ENCODE measurements around the gene PACSIN2. TPM values are rescaled to one million over a fixed set of nuclear protein-coding genes. Genes with fewer than 3 reads are reported as not detected.

The PACSIN2 gene
- total and polyA plus RNA-seq, 2 experiments from 2014 or later = 23.5 to 57.3 TPM

DNA sequence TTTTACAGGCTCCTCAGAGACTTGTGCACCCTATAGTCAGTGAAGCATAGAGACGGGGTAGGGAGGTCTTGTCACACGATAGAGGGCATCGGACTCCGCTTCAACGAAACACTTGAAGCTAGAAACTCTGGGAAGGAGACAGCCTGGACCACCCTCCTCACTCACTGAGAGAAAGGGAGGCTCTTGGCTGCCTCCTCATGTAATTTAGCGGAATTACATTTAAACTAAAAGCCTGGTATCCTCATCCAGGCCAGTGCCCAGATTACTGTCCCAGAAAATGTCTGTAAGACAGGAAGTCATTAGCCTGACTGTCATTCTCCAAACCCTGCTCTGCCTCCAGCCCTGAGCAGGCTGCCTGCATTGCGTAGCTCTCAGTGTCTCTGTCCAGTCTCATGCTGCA lies 38.2 kb upstream of the PACSIN2 start:
- H3F3A ChIP-seq (replicated peaks; ENCODE audit: low read depth) = no peaks in the 10 kb centered on the region
- no peak overlapping the region for H3K27ac ChIP-seq (ENCODE audit: low read depth)
- H3K79me2 ChIP-seq (replicated peaks; ENCODE audit: insufficient read depth) = no peaks in the 10 kb centered on the region
- H4K20me1 ChIP-seq (replicated peaks; ENCODE audit: insufficient read depth) = 0 out of 2 replicates have a peak, but pooled peaks cover 3% of the 10 kb centered on the region
- H2AFZ ChIP-seq = no peak overlapping the region
- no peak overlapping the region for H3K4me2 ChIP-seq
- Mint-ChIP-seq H3K4me1 (no peaks in the 10 kb centered on the region), H3K4me3 (no peak overlapping the region), H3K36me3 (ENCODE audit: low read depth) (no peaks in the 10 kb centered on the region), H3K27me3 (ENCODE audit: insufficient read depth, low read depth, poor library complexity) (no peaks in the 10 kb centered on the region), H3K27ac (no peak overlapping the region), H3K9me3 (no peaks in the 10 kb centered on the region)
- DNase-seq (ENCODE audit: low spot score) (peak; percentile 76), ATAC-seq (peak; percentile 64)
- TF ChIP-seq EZH2phosphoT487 (IDR thresholded peaks at IDR 0.05; ENCODE audit: unreplicated experiment) = no peak
- TF ChIP-seq, protein P1, sequence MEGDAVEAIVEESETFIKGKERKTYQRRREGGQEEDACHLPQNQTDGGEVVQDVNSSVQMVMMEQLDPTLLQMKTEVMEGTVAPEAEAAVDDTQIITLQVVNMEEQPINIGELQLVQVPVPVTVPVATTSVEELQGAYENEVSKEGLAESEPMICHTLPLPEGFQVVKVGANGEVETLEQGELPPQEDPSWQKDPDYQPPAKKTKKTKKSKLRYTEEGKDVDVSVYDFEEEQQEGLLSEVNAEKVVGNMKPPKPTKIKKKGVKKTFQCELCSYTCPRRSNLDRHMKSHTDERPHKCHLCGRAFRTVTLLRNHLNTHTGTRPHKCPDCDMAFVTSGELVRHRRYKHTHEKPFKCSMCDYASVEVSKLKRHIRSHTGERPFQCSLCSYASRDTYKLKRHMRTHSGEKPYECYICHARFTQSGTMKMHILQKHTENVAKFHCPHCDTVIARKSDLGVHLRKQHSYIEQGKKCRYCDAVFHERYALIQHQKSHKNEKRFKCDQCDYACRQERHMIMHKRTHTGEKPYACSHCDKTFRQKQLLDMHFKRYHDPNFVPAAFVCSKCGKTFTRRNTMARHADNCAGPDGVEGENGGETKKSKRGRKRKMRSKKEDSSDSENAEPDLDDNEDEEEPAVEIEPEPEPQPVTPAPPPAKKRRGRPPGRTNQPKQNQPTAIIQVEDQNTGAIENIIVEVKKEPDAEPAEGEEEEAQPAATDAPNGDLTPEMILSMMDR (conservative IDR thresholded peaks at IDR 0.05; ENCODE audit: low read depth in 2 of 2) = peak; percentile 61 to 66
- TF ChIP-seq, protein P2, sequence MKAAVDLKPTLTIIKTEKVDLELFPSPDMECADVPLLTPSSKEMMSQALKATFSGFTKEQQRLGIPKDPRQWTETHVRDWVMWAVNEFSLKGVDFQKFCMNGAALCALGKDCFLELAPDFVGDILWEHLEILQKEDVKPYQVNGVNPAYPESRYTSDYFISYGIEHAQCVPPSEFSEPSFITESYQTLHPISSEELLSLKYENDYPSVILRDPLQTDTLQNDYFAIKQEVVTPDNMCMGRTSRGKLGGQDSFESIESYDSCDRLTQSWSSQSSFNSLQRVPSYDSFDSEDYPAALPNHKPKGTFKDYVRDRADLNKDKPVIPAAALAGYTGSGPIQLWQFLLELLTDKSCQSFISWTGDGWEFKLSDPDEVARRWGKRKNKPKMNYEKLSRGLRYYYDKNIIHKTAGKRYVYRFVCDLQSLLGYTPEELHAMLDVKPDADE (IDR thresholded peaks at IDR 0.05) = no peak
- H3K36me3 ChIP-seq (ENCODE audit: insufficient read depth) = no peaks in the 10 kb centered on the region
- 0 out of 2 replicates have a peak, but pooled peaks cover 3% of the 10 kb centered on the region for H3K4me1 ChIP-seq (ENCODE audit: insufficient read depth)
- no peaks in the 10 kb centered on the region for H3K9me2 ChIP-seq (ENCODE audit: insufficient read depth)
- H3K4me3 ChIP-seq = no peak overlapping the region
- no peaks in the 10 kb centered on the region for H3K27me3 ChIP-seq (ENCODE audit: insufficient read depth)

DNA sequence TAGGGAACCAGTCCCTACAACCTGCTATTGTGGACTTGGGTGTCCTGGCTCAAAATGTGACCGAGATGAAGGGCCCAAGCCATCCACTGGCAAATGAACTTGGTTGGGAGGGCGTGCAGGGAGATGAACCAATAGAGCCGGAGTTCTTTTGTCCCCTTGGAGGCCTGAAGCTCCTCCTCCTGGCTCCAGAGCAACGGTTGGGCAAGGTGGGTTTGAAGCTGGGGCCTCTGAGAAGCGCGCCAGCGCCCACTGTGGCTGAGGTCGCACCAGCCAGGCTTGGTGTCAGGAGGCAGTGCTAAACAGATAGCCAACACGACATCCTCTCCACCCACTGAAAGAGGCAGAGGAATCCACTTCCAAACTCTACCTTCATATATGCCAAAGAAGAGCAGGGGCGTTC lies 36.0 kb upstream of the PACSIN2 start:
- Histone ChIP-seq H3F3A (replicated peaks; ENCODE audit: low read depth) (no peaks in the 10 kb centered on the region), H3K4me1 (ENCODE audit: insufficient read depth) (0 out of 2 replicates have a peak, but pooled peaks cover 3% of the 10 kb centered on the region), H2AFZ (peak overlapping the region; percentile 90; the same call in 1 of the 2 replicates), H3K4me2 (no peak overlapping the region), H3K4me3 (no peak overlapping the region), H3K79me2 (replicated peaks; ENCODE audit: insufficient read depth) (no peaks in the 10 kb centered on the region), H3K27ac (ENCODE audit: low read depth) (no peak overlapping the region), H4K20me1 (replicated peaks; ENCODE audit: insufficient read depth) (0 out of 2 replicates have a peak, but pooled peaks cover 3% of the 10 kb centered on the region), H3K36me3 (ENCODE audit: insufficient read depth) (no peaks in the 10 kb centered on the region), H3K27me3 (ENCODE audit: insufficient read depth) (no peaks in the 10 kb centered on the region), H3K9me2 (ENCODE audit: insufficient read depth) (no peaks in the 10 kb centered on the region)
- ATAC-seq (peak; percentile 97), DNase-seq (ENCODE audit: low spot score) (peak; percentile 85)
- Mint-ChIP-seq H3K36me3 (ENCODE audit: low read depth) (no peaks in the 10 kb centered on the region), H3K27me3 (ENCODE audit: insufficient read depth, low read depth, poor library complexity) (peaks cover 3% of the 10 kb centered on the region), H3K4me1 (no peaks in the 10 kb centered on the region), H3K27ac (no peak overlapping the region), H3K9me3 (no peaks in the 10 kb centered on the region), H3K4me3 (no peak overlapping the region)
- TF ChIP-seq JUNB (IDR thresholded peaks at IDR 0.05; ENCODE audit: unreplicated experiment) = no peak
- TF ChIP-seq POLR2AphosphoS5 (IDR thresholded peaks at IDR 0.05; ENCODE audit: low read depth) = no peak
- no peak for TF ChIP-seq STAT1 (IDR thresholded peaks at IDR 0.05; ENCODE audit: unreplicated experiment)
- TF ChIP-seq, protein P1 (conservative IDR thresholded peaks at IDR 0.05; ENCODE audit: low read depth in 2 of 2) = peak; percentile 47 to 65
- TF ChIP-seq CREB1 (CRISPR knock-in tag; IDR thresholded peaks at IDR 0.05; ENCODE audit: low read depth) = no peak
- TF ChIP-seq, protein P3, sequence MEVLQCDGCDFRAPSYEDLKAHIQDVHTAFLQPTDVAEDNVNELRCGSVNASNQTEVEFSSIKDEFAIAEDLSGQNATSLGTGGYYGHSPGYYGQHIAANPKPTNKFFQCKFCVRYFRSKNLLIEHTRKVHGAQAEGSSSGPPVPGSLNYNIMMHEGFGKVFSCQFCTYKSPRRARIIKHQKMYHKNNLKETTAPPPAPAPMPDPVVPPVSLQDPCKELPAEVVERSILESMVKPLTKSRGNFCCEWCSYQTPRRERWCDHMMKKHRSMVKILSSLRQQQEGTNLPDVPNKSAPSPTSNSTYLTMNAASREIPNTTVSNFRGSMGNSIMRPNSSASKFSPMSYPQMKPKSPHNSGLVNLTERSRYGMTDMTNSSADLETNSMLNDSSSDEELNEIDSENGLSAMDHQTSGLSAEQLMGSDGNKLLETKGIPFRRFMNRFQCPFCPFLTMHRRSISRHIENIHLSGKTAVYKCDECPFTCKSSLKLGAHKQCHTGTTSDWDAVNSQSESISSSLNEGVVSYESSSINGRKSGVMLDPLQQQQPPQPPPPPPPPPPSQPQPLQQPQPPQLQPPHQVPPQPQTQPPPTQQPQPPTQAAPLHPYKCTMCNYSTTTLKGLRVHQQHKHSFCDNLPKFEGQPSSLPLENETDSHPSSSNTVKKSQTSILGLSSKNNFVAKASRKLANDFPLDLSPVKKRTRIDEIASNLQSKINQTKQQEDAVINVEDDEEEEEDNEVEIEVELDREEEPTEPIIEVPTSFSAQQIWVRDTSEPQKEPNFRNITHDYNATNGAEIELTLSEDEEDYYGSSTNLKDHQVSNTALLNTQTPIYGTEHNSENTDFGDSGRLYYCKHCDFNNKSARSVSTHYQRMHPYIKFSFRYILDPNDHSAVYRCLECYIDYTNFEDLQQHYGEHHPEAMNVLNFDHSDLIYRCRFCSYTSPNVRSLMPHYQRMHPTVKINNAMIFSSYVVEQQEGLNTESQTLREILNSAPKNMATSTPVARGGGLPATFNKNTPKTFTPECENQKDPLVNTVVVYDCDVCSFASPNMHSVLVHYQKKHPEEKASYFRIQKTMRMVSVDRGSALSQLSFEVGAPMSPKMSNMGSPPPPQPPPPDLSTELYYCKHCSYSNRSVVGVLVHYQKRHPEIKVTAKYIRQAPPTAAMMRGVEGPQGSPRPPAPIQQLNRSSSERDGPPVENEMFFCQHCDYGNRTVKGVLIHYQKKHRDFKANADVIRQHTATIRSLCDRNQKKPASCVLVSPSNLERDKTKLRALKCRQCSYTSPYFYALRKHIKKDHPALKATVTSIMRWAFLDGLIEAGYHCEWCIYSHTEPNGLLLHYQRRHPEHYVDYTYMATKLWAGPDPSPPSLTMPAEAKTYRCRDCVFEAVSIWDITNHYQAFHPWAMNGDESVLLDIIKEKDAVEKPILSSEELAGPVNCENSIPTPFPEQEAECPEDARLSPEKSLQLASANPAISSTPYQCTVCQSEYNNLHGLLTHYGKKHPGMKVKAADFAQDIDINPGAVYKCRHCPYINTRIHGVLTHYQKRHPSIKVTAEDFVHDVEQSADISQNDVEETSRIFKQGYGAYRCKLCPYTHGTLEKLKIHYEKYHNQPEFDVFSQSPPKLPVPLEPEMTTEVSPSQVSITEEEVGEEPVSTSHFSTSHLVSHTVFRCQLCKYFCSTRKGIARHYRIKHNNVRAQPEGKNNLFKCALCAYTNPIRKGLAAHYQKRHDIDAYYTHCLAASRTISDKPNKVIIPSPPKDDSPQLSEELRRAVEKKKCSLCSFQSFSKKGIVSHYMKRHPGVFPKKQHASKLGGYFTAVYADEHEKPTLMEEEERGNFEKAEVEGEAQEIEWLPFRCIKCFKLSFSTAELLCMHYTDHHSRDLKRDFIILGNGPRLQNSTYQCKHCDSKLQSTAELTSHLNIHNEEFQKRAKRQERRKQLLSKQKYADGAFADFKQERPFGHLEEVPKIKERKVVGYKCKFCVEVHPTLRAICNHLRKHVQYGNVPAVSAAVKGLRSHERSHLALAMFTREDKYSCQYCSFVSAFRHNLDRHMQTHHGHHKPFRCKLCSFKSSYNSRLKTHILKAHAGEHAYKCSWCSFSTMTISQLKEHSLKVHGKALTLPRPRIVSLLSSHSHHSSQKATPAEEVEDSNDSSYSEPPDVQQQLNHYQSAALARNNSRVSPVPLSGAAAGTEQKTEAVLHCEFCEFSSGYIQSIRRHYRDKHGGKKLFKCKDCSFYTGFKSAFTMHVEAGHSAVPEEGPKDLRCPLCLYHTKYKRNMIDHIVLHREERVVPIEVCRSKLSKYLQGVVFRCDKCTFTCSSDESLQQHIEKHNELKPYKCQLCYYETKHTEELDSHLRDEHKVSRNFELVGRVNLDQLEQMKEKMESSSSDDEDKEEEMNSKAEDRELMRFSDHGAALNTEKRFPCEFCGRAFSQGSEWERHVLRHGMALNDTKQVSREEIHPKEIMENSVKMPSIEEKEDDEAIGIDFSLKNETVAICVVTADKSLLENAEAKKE (CRISPR knock-in tag; IDR thresholded peaks at IDR 0.05) = no peak
- no peak for TF ChIP-seq ZNF331 (CRISPR knock-in tag; IDR thresholded peaks at IDR 0.05; ENCODE audit: low read depth)
- no peak for TF ChIP-seq ZNF114 (CRISPR knock-in tag; IDR thresholded peaks at IDR 0.05)

Measured in GM23338 (cell line).